Stimulated activated CD4-positive, alpha-beta T cell treated with anti-CD3 and anti-CD28 coated beads, Interleukin-15, amount 100 ng/mL, for 24 hours (primary cell): Measurements from ENCODE around the gene ARHGAP26.
A peak's percentile ranks its signal among the peaks of the same experiment; 100 is the strongest.
"Not testable (repeated sequence)": the region's sequence is repeated elsewhere in the genome, so short reads cannot be mapped to it uniquely, and the experiment has no call there.

Experiments used
- DNase-seq: peaks from one replicate; pipeline ENCODE4 v3.0.0-alpha.2; 2020

The ARHGAP26 gene

DNA sequence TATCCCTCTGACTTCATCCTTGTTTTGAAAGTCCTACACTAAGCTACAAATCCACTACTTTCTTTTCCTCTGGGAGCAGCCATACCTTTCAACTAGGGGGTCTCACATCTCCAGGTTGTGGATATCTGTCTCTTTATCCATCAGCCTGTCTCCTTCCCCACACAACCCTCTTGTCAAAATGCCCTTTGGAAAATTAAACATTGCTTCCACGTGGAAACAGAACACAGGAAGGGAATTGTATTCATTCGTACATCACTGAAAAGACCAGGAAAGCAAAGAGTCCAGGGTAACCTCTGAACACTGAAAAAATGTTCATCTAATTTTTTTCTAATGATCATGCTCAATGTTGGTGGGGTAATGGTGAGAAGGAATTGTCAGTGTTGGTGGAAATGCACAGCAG lies 429.7 kb downstream of the ARHGAP26 start:
- DNase-seq, result no peak

DNA sequence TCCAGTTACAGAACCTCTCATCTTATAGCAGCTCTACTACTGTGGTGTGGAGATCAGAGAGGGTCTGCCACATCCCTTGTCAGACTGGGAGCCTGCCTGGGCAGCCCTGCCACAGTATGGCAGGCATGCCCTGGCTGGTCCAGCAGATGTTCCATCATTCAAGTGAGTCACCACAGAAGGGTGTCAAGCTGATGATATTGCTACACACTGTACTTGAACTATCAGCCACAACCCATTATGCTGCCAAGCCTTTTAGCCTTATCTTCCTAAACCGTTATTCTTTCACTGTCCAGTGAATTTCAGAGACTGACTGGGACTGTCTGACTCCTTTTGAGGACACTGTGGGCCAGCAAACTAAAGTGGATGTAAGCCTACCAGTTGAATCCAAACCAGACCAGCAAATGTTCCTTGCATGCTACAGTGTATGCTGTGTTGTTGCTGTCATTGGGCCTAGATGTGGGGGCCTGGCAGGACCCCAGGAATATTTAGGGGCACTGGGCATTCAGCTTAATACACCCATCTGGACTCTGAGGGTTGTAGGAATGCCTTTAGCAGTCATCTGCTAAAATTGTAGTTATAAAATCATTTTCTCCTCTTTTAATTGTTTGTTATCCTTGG lies 430.7 kb downstream of the ARHGAP26 start:
- DNase-seq, result no peak

DNA sequence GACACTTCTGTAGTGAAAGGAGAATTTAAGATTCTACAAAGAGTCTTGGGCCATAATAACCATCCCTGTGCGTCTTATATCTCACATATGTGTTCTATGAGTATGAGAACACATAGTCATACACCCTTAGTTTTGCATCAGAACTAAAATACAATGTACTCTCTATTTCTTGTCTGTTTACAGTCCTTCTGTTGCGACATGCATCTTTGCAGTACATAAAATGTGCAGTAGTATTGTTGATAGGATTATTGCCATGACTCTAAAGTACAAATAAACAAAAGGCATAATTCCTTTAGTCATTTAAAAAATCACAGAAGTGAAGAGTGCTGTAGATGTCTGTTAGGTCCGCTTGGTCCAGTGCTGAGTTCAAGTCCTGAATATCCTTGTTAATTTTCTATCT lies 431.4 kb downstream of the ARHGAP26 start:
- DNase-seq, result no peak

DNA sequence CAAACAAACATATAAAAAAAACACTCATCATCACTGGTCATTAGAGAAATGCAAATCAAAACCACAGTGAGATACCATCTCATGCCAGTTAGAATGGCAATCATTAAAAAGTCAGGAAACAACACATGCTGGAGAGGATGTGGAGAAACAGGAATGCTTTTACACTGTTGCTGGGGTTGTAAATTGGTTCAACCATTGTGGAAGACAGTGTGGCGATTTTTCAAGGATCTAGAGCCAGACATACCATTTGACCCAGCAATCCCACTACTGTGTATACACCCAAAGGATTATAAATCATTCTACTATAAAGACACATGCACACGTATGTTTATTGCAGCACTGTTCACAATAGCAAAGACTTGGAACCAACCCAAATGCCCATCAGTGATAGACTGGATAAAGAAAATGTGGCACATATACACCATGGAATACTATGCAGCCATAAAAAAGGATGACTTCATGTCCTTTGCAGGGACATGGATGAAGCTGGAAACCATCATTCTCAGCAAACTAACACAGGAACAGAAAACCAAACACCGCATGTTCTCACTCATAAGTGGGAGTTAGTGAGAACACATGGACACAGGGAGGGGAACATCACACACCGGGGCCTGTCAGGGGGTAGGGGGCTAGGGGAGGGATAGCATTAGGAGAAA lies 433.3 kb downstream of the ARHGAP26 start:
- not testable (repeated sequence) for DNase-seq

DNA sequence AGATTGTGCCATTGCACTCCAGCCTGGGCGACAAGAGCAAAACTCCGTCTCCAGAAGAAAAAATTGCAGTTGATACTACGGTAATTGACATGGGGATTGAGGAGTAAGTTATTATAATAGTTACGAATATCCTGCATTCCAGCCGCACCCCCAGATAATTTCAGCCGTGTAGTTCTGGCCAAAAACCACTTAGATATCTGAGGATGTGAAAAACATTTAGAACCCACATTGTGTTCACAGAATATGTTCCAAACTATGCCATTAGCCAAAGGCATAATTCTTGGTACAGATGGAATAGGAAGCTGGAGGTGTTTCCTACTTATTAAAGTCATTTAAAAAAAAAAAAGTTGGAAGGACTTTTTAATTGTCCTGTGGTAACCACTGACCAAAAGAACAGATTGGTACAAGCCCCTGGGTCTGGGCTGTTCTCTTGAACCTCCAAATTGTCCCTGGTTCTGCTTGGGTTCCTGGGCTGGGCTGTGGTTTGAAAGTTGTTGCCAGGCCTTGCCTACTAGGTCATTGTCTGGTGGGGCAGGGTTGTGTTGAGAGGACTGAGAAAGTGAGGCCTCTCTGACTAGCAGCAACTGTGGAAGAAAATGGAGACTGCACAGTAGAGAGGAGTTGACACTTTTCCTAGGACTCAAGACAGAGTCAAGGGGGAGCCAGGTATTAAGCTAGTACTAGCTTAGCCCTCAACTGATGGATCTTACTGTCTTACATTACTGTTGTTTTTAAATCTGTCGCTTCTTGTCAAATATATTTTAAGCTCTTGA lies 434.5 kb downstream of the ARHGAP26 start:
- DNase-seq, result no peak

DNA sequence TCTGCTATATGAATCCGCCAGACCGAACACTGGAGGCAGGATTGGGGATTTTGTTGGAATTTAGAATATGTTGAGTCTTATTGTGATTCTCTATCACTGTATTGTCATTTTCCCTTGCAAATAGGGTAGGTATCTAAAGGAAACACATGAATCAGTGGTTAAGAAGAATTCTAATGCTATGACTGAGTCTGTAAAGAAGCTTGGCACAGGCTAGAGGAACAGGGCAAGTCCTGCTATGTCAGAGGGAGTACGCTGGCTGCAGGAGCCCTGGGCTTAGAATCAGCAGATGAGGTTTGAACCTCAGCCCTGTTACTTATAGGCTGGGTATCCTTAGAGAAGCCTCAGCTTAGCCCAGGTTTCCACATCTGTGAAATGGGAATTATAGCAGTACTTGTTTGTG lies 435.2 kb downstream of the ARHGAP26 start:
- DNase-seq, result no peak

DNA sequence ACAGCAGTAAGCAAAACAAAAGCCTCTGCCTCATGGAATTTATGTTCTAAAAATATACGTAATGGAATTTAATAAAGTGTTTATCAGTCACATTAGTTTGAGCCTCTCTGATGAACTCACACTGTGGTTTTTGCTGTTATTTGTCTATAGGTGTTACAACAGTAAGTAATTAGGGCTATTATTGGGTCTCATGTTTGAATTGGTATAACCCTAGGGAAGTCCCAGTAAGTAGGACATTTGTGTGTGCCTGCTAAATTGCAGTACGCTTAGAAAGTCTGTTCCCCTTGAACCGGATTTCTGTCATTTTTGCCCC lies 435.7 kb downstream of the ARHGAP26 start:
- DNase-seq, result no peak

DNA sequence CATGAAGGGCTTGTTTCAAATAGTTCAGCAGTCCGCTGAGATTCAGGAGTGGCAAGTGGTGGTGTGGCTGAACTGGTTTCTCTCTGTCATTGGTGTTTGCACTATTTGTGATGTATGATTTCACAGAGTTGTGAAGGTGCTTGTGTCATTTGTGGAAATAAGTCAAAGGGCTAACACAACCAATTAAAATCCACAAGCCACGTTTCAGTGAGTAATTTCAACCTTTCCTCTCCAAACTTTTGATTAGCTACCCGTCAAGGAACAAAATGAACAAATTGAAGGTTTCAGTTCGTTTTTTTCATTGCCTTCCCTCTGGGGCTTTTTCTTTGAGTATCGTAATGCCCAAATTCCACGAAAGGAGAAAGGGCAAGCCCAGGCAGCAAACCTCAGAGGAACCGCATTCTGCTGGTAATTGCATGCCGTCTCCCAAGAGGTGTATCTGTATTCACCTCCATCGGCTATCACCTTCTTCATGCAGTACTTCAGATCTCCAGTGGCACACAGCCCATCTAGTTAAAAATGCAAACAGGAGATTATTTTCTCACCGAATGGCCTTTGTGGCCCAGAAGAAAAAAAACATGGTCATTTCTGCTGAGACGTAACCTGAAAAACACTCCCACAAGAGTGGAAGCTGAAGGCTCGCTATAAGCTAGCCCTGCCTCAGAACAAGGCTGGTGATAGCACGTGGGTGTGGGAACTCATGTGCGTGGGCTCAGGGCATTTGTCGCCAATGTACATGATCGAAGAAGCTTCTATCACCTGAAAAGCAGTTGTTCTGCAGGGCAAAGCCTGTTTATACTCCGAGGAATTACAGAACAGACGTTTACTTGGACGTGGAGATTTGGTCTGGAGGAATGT lies 436.2 kb downstream of the ARHGAP26 start:
- DNase-seq, result no peak

DNA sequence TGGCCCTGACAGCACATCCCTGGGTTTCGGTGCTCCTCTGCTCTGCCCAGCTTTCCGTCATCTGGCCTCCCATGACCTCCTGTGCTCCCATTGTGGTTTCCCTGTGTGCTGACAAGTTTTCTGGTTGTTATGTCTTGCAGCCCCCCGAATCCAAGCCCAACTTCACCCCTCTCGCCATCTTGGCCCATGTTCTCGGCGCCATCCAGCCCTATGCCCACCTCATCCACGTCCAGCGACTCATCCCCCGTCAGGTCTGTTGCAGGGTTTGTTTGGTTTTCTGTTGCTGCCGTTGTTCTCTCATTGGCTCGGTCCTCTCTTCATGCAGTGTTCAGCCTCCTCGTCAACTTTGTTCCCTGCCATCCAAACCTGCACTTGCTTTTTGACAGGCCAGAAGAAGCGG lies 436.9 kb downstream of the ARHGAP26 start:
- DNase-seq, result no peak

DNA sequence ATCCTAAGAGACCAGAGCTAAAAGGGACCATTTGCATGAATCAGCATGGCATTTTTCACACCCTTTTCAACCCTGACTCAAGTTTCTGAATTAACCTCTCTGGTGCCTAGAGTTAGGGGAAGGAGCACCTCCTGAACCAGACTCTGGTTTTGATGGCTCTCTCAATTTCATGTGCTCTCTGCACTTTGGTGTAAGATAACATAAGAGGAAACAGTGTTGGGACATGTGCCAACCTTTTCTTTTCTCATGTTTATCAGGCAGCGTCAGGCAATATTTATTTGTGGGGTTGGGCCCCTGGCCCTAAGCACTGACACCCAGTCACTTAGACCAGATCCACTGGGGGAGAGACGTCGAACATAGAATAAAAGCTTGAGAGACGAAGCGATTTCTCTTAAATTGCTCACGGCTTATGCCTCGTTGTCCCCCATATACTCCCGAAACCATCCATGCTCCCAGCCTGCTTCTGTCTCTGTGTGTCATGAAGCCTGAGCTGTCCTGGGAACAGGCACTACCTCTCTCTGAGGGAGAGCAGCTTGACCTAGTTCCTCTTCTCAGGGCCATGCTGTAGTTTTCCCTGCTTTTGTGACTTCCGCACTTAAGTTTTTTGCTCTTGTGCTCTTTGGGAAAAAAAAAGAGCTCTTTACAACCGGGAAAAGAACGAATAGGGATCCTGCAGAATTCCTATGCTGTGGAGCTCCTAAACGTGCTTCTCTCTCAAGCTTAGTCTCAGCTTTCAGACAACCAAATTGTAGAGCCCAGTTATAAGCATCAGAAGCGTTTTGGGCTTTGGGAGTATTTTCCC lies 437.6 kb downstream of the ARHGAP26 start:
- DNase-seq, result no peak

DNA sequence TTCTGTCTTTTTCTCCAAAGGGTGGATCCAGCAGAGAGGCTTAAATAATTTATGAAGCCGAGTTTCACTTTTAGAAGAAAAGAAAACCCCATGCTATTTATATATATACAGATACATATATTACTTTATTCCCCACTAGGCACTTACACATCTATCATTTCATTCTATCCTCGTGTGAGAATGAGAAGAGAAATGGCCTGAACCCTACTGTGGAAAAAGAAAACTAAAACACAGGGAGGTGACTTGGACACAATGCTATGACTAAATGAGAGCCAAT lies 438.1 kb downstream of the ARHGAP26 start:
- DNase-seq, result no peak

DNA sequence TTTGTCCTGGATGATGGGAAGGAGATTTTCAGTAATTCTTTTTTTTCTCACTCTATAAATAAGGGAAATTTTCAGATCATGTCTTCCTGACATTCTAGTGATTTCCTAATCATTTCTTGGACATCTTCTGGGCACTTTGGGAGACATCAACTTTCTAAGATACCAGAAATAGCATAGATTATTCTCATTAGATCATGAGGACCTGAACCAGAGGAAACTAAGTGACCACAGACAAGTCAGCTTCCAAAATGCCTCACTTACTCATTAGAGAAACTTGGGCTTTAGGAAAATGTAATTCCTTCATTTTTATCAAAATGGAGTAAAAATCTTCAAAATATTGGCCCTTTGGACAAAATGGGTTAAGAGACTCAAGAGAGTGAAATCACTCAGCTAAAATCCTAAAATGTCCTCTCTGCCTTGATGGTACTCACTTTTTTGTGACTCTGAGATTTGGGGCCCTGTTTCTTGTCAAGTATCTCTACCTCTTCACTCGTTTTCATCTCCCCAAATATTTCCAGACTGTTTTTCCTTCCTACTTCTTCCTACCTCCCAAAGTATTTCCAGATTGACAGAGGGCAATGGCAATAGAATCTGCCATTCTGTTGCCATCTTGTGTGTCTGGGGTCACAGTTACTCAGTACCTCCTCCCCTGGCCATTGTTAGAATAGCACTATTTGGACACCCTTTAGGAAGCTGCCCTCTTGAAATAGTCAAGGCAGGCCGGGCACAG lies 438.8 kb downstream of the ARHGAP26 start:
- no peak for DNase-seq

DNA sequence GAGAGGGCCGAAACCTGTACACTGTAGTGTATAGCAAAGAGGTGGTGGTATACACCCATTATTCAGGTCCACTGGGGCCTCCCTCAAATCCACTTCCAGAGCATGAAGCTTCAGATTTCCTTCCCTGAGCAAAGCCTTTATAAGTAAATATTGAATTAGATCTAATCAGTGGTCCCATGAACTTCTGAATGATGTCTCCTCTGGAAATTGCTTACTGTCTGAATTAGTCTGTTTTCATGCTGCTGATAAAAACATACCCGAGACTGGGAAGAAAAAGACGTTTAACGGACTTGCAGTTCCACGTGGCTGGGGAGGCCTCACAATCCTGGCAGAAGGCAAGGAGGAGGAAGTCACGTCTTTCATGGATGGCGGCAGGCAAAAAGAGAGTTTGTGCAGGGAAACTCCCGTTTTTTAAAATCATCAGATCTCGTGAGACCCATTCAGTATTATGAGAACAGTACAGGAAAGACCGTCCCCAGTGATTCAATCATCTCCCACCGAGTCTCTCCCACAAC lies 439.8 kb downstream of the ARHGAP26 start:
- no peak for DNase-seq

DNA sequence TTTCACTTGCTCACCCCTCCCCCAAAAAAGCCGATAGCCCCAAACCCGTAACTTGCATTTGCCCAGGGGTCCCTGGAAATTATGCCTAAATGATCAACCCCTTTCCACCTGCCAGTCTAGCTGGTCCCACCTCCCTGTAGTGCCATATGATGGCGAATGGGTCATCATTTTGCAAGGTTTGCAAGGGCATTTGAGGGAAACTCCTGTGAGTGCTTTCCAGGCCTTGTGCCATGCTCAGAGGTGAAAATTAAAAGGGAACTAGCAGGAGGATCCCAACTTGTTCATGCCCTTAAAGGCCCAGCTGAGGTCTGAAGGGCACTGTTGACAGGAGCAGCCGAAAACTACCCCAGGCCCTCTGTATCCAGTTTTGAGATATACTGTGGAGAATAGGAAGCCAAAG lies 440.4 kb downstream of the ARHGAP26 start:
- no peak for DNase-seq

DNA sequence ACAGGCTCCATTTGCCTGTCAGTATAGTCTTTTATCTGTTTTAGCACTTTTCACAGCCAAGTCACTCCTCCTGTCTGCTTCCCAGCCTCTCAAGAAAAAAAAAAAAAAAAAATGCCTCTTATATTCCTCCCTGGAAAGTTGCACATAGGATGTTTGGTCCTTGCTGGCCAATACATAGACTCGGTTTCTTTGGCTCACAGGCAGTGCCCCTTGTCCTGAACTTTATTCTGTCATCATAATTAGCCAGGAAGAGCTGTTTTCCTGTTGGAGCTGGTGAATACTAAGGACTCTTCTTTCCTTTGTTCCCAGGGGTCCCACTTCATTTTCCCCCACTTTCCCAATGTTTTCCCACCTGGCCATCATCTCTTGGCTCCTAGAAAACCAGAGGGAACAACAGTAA lies 442.1 kb downstream of the ARHGAP26 start:
- DNase-seq, result no peak

DNA sequence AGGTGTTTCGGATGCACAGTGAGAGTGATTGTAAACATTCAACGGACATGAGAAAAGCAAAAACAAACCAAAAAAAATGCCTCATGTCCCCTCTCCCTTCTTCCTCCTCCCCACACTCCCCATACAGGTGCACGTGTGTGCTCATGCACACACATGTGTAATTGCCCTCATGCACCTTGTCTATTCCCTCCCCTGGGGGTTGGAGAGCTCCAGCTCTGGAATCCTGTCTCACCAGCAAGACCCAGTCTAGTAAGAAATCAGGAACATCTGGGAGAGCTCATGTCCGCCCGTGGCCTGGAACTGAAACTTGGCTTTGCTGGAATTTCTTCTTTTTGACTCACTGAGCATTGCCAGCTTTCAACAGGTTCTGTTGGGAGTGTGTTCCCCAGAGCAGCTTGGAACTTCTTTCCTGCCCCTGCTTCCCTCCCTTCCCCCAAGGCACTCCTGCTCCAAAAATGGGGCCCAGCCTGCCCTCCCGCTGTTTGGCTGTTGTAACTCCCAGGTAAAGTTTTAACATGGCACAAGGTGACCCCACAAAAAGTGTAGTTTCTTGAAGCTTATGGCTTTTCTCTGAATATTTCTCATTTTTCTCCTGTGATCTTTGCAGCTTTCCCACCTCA lies 443.2 kb downstream of the ARHGAP26 start:
- DNase-seq, result no peak

DNA sequence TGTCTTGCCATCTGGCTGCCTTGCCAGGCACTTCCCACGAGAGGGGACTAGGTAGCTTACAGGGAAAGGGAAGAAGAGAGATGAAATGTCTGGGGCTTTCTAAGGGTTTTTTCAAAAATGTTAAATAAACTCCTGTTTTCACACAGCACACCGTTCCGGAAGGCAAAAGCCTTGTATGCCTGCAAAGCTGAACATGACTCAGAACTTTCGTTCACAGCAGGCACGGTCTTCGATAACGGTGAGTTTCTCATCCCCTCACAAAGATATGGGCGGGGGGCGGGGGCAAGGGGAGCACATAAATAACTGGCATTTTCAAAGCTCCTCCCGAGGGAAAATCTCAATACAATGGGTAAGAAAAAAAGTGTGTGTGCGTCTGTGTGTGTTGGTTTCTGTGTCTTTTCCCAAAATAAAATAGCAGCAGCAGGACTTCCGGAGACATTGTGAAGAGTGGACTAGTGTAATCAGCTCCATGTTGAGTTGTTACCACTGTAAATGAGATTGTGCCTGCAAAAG lies 443.7 kb downstream of the ARHGAP26 start:
- peak; percentile 29 for DNase-seq

DNA sequence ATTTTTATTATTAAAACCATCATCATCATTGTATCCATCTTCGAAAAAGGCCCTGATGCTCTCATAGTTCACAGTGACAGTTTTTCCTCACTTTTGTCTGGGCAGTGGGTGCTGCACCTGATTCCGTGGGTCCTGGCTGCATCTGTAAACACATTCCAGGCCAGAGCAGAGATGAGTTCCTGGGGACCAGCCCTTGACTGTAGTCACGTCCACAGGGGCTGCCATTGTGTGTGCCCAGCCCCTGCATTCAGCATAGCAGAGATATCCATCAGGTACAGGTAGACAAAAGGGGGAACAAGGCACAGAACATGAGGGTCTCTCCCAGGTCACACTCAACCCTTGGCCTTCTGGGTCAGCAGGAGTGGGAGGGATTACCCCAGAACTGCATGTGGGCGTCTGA lies 444.3 kb downstream of the ARHGAP26 start:
- DNase-seq, result no peak

DNA sequence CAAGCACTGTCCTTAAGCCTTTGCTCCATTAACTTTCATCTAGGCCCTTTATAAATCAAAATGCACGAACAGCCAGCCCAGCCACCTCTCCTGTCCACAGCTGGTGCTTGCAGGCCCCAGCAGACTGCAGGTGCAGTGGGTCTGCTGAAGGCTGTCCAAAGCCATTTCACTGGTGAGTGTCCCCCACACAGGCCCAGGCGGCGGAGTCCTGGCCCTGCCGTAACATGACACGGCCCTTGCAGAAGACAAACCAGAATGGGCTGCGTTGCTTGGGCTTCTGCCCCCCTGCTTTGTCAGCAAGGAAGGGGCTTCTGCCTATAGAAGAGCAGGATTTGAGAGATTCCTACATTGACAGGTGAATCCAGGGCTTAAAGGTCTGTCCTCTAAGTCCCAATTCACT lies 444.7 kb downstream of the ARHGAP26 start:
- no peak for DNase-seq

DNA sequence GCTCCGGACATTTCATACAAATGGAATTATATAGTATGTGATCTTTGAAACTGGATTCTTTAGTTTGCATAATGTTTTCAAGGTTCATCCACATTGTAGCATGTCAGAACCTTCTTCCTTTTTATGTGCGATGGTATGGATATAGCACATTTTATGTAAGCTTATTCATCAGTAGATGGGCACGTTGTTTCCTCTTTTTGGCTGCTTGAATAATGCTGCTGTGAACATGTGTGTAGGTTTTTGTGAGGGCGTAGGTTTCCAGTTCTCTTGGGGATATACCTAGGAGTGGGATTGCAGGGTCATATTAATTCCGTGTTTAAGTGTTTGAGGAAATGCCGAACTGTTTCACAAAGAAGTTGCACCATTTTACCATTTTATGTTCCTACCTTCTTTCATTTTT lies 445.5 kb downstream of the ARHGAP26 start:
- DNase-seq, result no peak

DNA sequence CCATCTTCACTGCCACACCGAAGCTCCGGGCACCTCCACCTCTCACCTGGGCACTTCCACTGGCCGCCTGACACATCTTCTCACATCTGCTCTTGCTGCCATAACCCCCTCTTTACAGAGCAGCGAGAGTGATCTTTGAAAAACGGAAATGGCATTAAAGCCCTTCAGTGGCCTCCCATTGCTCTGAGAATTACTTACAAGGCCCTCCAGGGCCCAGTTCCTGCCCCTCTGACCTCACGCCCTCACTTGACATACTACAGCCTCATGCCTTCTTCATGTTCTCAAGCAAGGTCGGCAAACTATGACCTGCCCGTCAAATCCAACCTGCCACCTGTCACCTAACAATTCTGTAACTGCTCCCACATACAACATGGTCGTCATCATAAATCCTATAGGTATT lies 446.0 kb downstream of the ARHGAP26 start:
- no peak for DNase-seq
